Thyroid gland (tissue), 4 donors: ENCODE results near the gene ELOVL3. TPM values are rescaled to one million over a fixed set of nuclear protein-coding genes. Genes with fewer than 3 reads are reported as not detected.

Experiments used
- DNase-seq, 2 donors: peaks; one replicate each; pipeline ENCODE4 v3.0.0-alpha.2; 2019
- H3K27ac ChIP-seq, 3 donors: fragments of 200-600 bp; sonication (generic); 1 replicate in 2 of 3; 2 replicates in 1 of 3; pipeline ENCODE4 v1.5.1; 2016 to 2019; ENCODE audit warnings: mild to moderate bottlenecking in 1 of 3, moderate library complexity in 1 of 3
- H3K27me3 ChIP-seq: fragments of 200-600 bp; sonication (generic); one replicate; pipeline ENCODE4 v1.5.1; 2019
- H3K36me3 ChIP-seq, 2 donors: fragments of 200-600 bp; sonication (generic); one replicate each; pipeline ENCODE4 v1.5.1; 2016 to 2019
- H3K4me1 ChIP-seq, 2 donors: fragments of 200-600 bp; sonication (generic); one replicate each; pipeline ENCODE4 v1.5.1; 2017 to 2019
- H3K4me3 ChIP-seq, 3 donors: fragments of 200-600 bp; sonication (generic); replicated peaks in 1 of 3; 1 replicate in 2 of 3; 2 replicates in 1 of 3; pipeline ENCODE4 v1.5.1; 2016; ENCODE audit warnings: mild to moderate bottlenecking in 1 of 3
- H3K9me3 ChIP-seq: fragments of 200-600 bp; sonication (generic); one replicate; pipeline ENCODE4 v1.5.1; 2017
- POLR2A ChIP-seq, 2 donors: fragments of 450-650 bp; IDR thresholded peaks; one replicate each; pipeline ENCODE4 v1.6.1; 2017; ENCODE audit warnings: antibody characterized with exemption in 2 of 2, mild to moderate bottlenecking in 2 of 2, moderate library complexity in 1 of 2
- WGBS, 2 donors: methylation state at CpG; one replicate each; pipeline ENCODE4 v1.1.5; 2017; 5-methylcytosine and 5-hydroxymethylcytosine counted together
- intact Hi-C: fragments of 100-400 bp; cut with DNase I; formaldehyde crosslinking; loops from one replicate; pipeline ENCODE4 v1.15.1; 2023
- total RNA-seq, 4 donors: library from RNA; depleted of rRNA; stranded (reverse); fragments of >200 nt; gene quantifications; one replicate each; pipeline ENCODE4 v1.2.3, GENCODE V29; 2016
- TF ChIP-seq, protein P1 (sequence below), 6 experiments: fragments of 200-600 bp in 3 of 6; fragments of 450-650 bp in 3 of 6; sonication (generic) in 3 of 6; IDR thresholded peaks; one replicate each; pipeline ENCODE4 v1.5.1; 2016 to 2019; ENCODE audit warnings: antibody characterized with exemption in 6 of 6, mild to moderate bottlenecking in 2 of 6, inconsistent platforms in 1 of 6, moderate library complexity in 1 of 6

Gene ELOVL3
- total RNA-seq, 4 donors from 2014 or later, result not detected

DNA sequence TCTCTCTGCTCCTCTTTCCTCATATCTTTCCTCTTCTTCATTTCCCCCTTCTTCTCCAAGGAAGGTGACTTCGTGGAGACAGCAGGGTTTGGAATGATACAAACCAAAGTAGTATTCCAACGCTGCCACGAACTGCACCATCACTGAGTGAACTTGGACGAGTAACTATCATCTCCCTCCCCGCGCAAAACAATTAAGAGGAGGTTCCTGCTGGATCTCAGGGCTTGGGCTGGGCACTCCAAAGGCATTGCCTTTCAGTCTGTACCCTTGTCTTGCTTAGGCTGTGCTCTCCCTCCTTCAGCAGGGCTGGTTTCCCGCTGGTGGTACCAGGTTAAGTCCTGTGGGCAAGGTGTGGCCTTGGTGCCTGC lies 16.0 kb downstream of the ELOVL3 start:
- TF ChIP-seq POLR2A (IDR thresholded peaks at IDR 0.05), result no peak
- TF ChIP-seq, protein P1, sequence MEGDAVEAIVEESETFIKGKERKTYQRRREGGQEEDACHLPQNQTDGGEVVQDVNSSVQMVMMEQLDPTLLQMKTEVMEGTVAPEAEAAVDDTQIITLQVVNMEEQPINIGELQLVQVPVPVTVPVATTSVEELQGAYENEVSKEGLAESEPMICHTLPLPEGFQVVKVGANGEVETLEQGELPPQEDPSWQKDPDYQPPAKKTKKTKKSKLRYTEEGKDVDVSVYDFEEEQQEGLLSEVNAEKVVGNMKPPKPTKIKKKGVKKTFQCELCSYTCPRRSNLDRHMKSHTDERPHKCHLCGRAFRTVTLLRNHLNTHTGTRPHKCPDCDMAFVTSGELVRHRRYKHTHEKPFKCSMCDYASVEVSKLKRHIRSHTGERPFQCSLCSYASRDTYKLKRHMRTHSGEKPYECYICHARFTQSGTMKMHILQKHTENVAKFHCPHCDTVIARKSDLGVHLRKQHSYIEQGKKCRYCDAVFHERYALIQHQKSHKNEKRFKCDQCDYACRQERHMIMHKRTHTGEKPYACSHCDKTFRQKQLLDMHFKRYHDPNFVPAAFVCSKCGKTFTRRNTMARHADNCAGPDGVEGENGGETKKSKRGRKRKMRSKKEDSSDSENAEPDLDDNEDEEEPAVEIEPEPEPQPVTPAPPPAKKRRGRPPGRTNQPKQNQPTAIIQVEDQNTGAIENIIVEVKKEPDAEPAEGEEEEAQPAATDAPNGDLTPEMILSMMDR (IDR thresholded peaks at IDR 0.05), result no peak
- WGBS, 2 donors, result 32 to 36% methylated on average over 7 of the region's 7 CpGs
- H3K36me3 ChIP-seq, result no peaks in the 10 kb centered on the region
- DNase-seq, result no peak
- no peaks in the 10 kb centered on the region for H3K9me3 ChIP-seq
- H3K4me1 ChIP-seq, result peaks cover 19 to 30% of the 10 kb centered on the region in 2 donors
- H3K27me3 ChIP-seq, result no peaks in the 10 kb centered on the region
- peak overlapping the region in 1 of 3 donors; percentile 57 for H3K4me3 ChIP-seq
- intact Hi-C loops, result no loop called here
- H3K27ac ChIP-seq, result no peak overlapping the region

DNA sequence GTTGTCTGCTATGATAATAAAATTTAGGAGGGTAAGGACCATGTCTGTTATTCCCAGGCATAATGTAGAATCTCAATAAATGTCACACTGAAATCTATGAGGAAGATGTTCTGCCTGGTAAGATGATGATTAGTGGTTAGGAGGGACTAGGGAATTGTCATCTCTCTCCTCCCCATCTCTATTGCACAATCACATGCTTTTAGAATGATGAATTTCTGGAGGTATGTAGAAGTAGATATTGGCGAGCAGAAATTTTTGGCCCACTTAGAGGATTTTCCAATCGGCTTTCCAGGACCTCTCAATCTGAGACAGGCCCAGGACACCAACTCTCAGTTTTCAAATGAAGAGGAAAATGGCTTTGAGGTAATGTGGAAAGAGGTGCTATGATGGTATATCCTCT lies 17.2 kb downstream of the ELOVL3 start:
- H3K4me3 ChIP-seq, result no peak overlapping the region
- no peaks in the 10 kb centered on the region for H3K9me3 ChIP-seq
- WGBS, 2 donors, result 83% methylated on average over 2 of the region's 2 CpGs
- H3K36me3 ChIP-seq, result no peaks in the 10 kb centered on the region
- TF ChIP-seq, protein P1 (IDR thresholded peaks at IDR 0.05), result no peak
- no peak for TF ChIP-seq POLR2A (IDR thresholded peaks at IDR 0.05)
- DNase-seq, result no peak
- no peaks in the 10 kb centered on the region for H3K27me3 ChIP-seq
- no peak overlapping the region for H3K27ac ChIP-seq
- intact Hi-C loops, result no loop called here
- H3K4me1 ChIP-seq, result peaks cover 31 to 42% of the 10 kb centered on the region in 2 donors

DNA sequence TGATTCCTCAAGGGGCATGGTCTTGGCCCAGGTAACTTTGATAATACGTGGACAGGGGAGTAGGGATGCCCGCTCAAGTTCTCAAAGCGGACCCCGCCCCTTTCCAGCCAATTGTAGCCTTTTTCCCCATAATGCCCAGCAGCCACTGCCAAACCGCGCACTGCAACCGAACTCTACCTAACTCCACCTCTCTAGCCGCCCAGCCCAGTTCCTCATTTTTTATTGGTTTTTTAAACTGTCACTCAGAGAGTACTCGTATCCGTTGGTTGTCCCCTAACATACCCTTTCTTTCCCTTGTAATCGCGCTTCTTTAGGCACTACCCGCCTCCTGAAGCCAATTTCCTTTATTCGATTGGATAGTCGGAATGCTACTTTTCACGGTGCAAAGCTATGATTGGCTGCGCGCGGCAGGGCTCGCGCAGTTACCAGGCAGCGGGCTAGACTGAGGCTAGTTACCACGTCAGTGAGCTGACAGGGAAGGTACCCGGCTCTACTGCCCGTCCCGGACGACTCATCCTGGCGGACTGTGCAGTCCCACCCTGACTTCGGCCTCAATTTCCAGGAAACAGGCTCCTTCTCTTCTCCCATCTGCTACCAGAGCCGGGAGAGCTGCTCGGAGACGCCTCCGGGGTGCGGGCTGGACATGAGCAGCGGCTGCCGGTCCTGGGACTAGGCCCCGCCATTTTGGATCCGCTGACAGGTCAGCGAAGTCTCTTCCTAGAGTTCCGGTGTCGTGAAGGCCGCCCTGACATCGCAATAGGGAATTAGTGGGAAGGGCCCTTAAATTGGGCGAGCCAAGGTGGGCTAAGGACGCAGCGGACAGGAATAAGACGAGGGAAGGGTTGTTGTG lies 19.2 kb downstream of the ELOVL3 start, which contains the start of gene GBF1:
Gene GBF1 (plus strand): TSS at position 451 of the 850 bp plus-strand sequence. CDS start 13,407 bp downstream, outside the sequence.
- peak within 1 kb of the TSS; percentile 74 to 97 (median 90) for H3K4me3 ChIP-seq
- H3K36me3 ChIP-seq, result no peaks in the 10 kb centered on the region
- no peaks in the 10 kb centered on the region for H3K27me3 ChIP-seq
- 0 to 1% methylated on average over 36 to 44 of the region's 47 CpGs for WGBS, 2 donors
- intact Hi-C loops, result no loop called here
- H3K4me1 ChIP-seq, result peaks cover 32 to 53% of the 10 kb centered on the region in 2 donors
- peak within 1 kb of the TSS; percentile 67 to 87 (median 71) for H3K27ac ChIP-seq
- H3K9me3 ChIP-seq, result no peaks in the 10 kb centered on the region
- TF ChIP-seq, protein P1 (IDR thresholded peaks at IDR 0.05), result no peak
- TF ChIP-seq POLR2A (IDR thresholded peaks at IDR 0.05), result peak; percentile 51 to 96
- peak; percentile 93 for DNase-seq

DNA sequence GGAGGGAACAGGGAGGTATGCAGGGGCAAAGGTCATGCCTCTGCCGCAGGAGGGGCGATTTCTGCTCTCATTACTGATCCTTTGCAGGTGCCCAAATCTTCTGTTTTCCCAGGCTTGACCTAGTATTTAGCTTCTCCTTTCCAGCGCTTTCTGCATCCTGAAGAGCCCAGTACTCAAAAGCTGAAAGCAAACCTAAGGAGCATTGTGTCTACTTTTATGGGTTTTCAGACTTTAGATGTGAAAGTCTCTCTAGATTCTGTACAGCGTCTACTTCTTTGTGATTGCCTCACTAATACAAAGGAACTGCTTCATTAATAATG lies 19.8 kb downstream of the ELOVL3 start:
- Histone ChIP-seq H3K4me1 (peaks cover 27 to 48% of the 10 kb centered on the region in 2 donors), H3K27ac (peak overlapping the region; percentile 67 to 87 (median 71)), H3K27me3 (no peaks in the 10 kb centered on the region), H3K9me3 (no peaks in the 10 kb centered on the region), H3K36me3 (no peaks in the 10 kb centered on the region), H3K4me3 (peak overlapping the region; percentile 74 to 97 (median 90))
- intact Hi-C loops, result no loop called here
- TF ChIP-seq, protein P1 (IDR thresholded peaks at IDR 0.05), result no peak
- no peak for TF ChIP-seq POLR2A (IDR thresholded peaks at IDR 0.05)
- DNase-seq, result no peak
- WGBS, 2 donors, result 0 to 3% methylated on average over 4 of the region's 4 CpGs

DNA sequence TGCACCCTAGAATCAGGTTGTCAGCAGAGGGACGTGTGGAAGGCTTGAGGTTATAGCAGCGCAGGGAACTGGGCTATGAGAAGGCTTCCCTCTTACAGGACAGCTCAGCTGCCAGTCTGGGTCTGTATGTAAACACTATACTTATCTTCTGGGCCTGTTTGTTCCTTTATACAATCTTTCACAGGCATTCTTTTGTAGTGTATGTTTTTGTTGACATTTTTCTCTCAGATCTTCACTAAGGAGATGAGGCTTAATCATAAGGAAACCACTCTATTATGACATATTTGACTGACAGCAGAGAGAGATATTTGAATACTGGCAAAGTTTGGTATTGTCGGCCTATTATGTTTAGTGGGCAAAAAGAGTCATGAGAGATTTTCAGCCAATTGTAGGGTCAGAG lies 20.2 kb downstream of the ELOVL3 start:
- no peaks in the 10 kb centered on the region for H3K9me3 ChIP-seq
- H3K4me3 ChIP-seq, result peak overlapping the region; percentile 74 to 97 (median 90)
- H3K27ac ChIP-seq, result peak overlapping the region in 1 of 3 donors; percentile 67
- no peaks in the 10 kb centered on the region for H3K27me3 ChIP-seq
- no peak for TF ChIP-seq POLR2A (IDR thresholded peaks at IDR 0.05)
- TF ChIP-seq, protein P1 (IDR thresholded peaks at IDR 0.05), result no peak
- peaks cover 25 to 44% of the 10 kb centered on the region in 2 donors for H3K4me1 ChIP-seq
- no peak for DNase-seq
- H3K36me3 ChIP-seq, result no peaks in the 10 kb centered on the region
- intact Hi-C loops, result no loop called here
- 25 to 31% methylated on average over 3 of the region's 3 CpGs for WGBS, 2 donors
